PC-9 (cell line): ENCODE results near the gene HSD11B1L. TPM values are rescaled to one million over a fixed set of nuclear protein-coding genes. Genes with fewer than 3 reads are reported as not detected.

Experiments
- BruUV-seq: library from RNA; stranded (reverse); fragments of 400-500 nt; replicated peaks from 2 replicates; lab custom pipeline; 2021; lab: Mats Ljungman, UMichigan
- CTCF ChIA-PET: fragments of 300-600 bp; sonication (Branson Sonifier 250); formaldehyde crosslinking; loops from one replicate; lab custom pipeline; 2022; ENCODE audit warnings: antibody characterized with exemption; lab: Charles Lee
- POLR2A ChIA-PET: fragments of 300-600 bp; sonication (Branson Sonifier 250); formaldehyde crosslinking; loops from one replicate; lab custom pipeline; 2022; ENCODE audit warnings: antibody characterized with exemption; ENCODE audit not compliant: unreplicated experiment; lab: Charles Lee
- DNase-seq, 2 experiments: peaks; one replicate each; pipeline versions ENCODE4 v3.0.0 to v3.0.0-alpha.2; 2015 to 2022; ENCODE audit warnings: mixed read lengths in 1 of 2
- H2AFZ ChIP-seq: fragments of 200-600 bp; sonication (generic); 2 replicates; pipeline ENCODE4 v1.8.1; 2017; ENCODE audit warnings: antibody characterized with exemption
- H3F3A ChIP-seq: fragments of 200-600 bp; sonication (generic); 2 replicates; pipeline ENCODE4 v1.8.1; 2017; ENCODE audit warnings: antibody characterized with exemption, mild to moderate bottlenecking, low read depth; ENCODE audit not compliant: insufficient read depth
- H3K27ac ChIP-seq: fragments of 200-600 bp; sonication (generic); 2 replicates; pipeline ENCODE4 v1.6.1; 2016; ENCODE audit warnings: mixed run types
- H3K27me3 ChIP-seq: fragments of 200-600 bp; sonication (generic); 2 replicates; pipeline ENCODE4 v1.6.1; 2016; ENCODE audit warnings: low read depth, mixed run types; ENCODE audit not compliant: insufficient read depth
- H3K36me3 ChIP-seq: fragments of 200-600 bp; sonication (generic); 2 replicates; pipeline ENCODE4 v1.6.1; 2016; ENCODE audit warnings: low read depth, mixed run types
- H3K4me1 ChIP-seq: fragments of 200-600 bp; sonication (generic); replicated peaks from 2 replicates; pipeline ENCODE4 v1.6.1; 2016; ENCODE audit warnings: mixed run types; ENCODE audit not compliant: insufficient read depth
- H3K4me2 ChIP-seq: fragments of 200-600 bp; sonication (generic); 2 replicates; pipeline ENCODE4 v1.6.1; 2017; ENCODE audit warnings: mixed run types
- H3K4me3 ChIP-seq: fragments of 200-600 bp; sonication (generic); 2 replicates; pipeline ENCODE4 v1.6.1; 2016; ENCODE audit warnings: mixed run types
- H3K79me2 ChIP-seq: fragments of 200-600 bp; sonication (generic); 2 replicates; pipeline ENCODE4 v1.6.1; 2017; ENCODE audit warnings: low read depth, mixed run types
- H3K9me2 ChIP-seq: fragments of 200-600 bp; sonication (generic); 2 replicates; pipeline ENCODE4 v1.8.1; 2017; ENCODE audit warnings: mild to moderate bottlenecking; ENCODE audit not compliant: insufficient read depth
- H3K9me3 ChIP-seq: fragments of 200-600 bp; sonication (generic); 2 replicates; pipeline ENCODE4 v1.8.1; 2016; ENCODE audit warnings: low read depth; ENCODE audit not compliant: insufficient read depth
- H4K20me1 ChIP-seq: fragments of 200-600 bp; sonication (generic); 2 replicates; pipeline ENCODE4 v1.8.1; 2017; ENCODE audit not compliant: insufficient read depth
- CTCF ChIP-seq: fragments of 200-600 bp; sonication (generic); conservative IDR thresholded peaks from 2 replicates; pipeline ENCODE4 v1.6.1; 2017; ENCODE audit warnings: mixed run types, antibody characterized with exemption, mild to moderate bottlenecking, moderate library complexity
- EZH2 ChIP-seq: fragments of 200-600 bp; sonication (generic); IDR thresholded peaks from 2 replicates; pipeline ENCODE4 v1.8.0; 2017; ENCODE audit warnings: antibody characterized with exemption, low read depth
- intact Hi-C: fragments of 100-400 bp; cut with micrococcal nuclease; formaldehyde crosslinking; loops from one replicate; pipeline ENCODE4 v1.10.0; 2022; ENCODE audit not compliant: unreplicated experiment
- total RNA-seq: library from RNA; stranded (reverse); gene quantifications from 2 replicates; pipeline ENCODE4 v1.2.3, GENCODE V29; 2021

Gene HSD11B1L
- total RNA-seq, 1 experiment from 2014 or later = 7.5 TPM

GRCh38 chr19:5674714-5675113 lies 6.1 kb upstream of the HSD11B1L start:
- CTCF ChIA-PET = no interaction called here
- POLR2A ChIA-PET = no interaction called here
- H3K79me2 ChIP-seq = peaks cover 6% of the 10 kb centered on the region
- no peaks in the 10 kb centered on the region for H3K36me3 ChIP-seq
- no peak overlapping the region for H3K4me2 ChIP-seq
- H3F3A ChIP-seq = no peaks in the 10 kb centered on the region
- H3K27ac ChIP-seq = no peak overlapping the region
- H3K4me1 ChIP-seq = no peaks in the 10 kb centered on the region
- no peaks in the 10 kb centered on the region for H4K20me1 ChIP-seq
- BruUV-seq = no TSS peak
- intact Hi-C loops = no loop called here
- DNase-seq = no peak
- no peaks in the 10 kb centered on the region for H3K9me2 ChIP-seq
- no peaks in the 10 kb centered on the region for H3K9me3 ChIP-seq
- no peak overlapping the region for H3K4me3 ChIP-seq
- no peak overlapping the region for H2AFZ ChIP-seq
- no peaks in the 10 kb centered on the region for H3K27me3 ChIP-seq
- no peak for TF ChIP-seq CTCF
- no peak for TF ChIP-seq EZH2

GRCh38 chr19:5676105-5676771 lies 4.6 kb upstream of the HSD11B1L start:
- Histone ChIP-seq H3K79me2 (peaks cover 9% of the 10 kb centered on the region), H2AFZ (no peak overlapping the region), H3K36me3 (no peaks in the 10 kb centered on the region), H3K4me1 (no peaks in the 10 kb centered on the region), H3F3A (no peaks in the 10 kb centered on the region), H3K4me2 (no peak overlapping the region), H3K4me3 (no peak overlapping the region), H3K9me3 (no peaks in the 10 kb centered on the region), H3K27ac (no peak overlapping the region), H3K9me2 (no peaks in the 10 kb centered on the region), H4K20me1 (no peaks in the 10 kb centered on the region), H3K27me3 (no peaks in the 10 kb centered on the region)
- POLR2A ChIA-PET = no interaction called here
- TF ChIP-seq CTCF (no peak), EZH2 (no peak)
- intact Hi-C loops = no loop called here
- CTCF ChIA-PET = no interaction called here
- no peak for DNase-seq
- BruUV-seq = no TSS peak

- BruUV-seq = no TSS peak
- Histone ChIP-seq H3K4me2 (no peak overlapping the region), H3K27me3 (no peaks in the 10 kb centered on the region), H2AFZ (no peak overlapping the region), H4K20me1 (no peaks in the 10 kb centered on the region), H3K27ac (no peak overlapping the region), H3K9me3 (no peaks in the 10 kb centered on the region), H3K4me1 (no peaks in the 10 kb centered on the region), H3K36me3 (no peaks in the 10 kb centered on the region), H3K79me2 (peaks cover 9% of the 10 kb centered on the region), H3K9me2 (no peaks in the 10 kb centered on the region), H3K4me3 (no peak overlapping the region), H3F3A (no peaks in the 10 kb centered on the region)
- ChIA-PET CTCF (no interaction called here), POLR2A (no interaction called here)
- TF ChIP-seq CTCF = no peak
- TF ChIP-seq EZH2 = no peak
- intact Hi-C loops = no loop called here
- DNase-seq = no peak
These were observed 4.1 kb upstream of the HSD11B1L start for GRCh38 chr19:5676772-5677105.
